Body of pancreas (tissue), 4 donors: ENCODE measurements around the gene STPG4. TPM values are rescaled to one million over a fixed set of nuclear protein-coding genes. Genes with fewer than 3 reads are reported as not detected.
"Not testable (repeated sequence)": the region's sequence is repeated elsewhere in the genome, so short reads cannot be mapped to it uniquely, and the experiment has no call there.

Source experiments
- ATAC-seq: fragments of 150-250 bp; one replicate; pipeline ENCODE4 v1.9.1; 2016
- DNase-seq, 4 donors: peaks; one replicate each; pipeline ENCODE4 v3.0.0-alpha.2; 2019
- H3K27ac ChIP-seq, 4 donors: fragments of 200-600 bp; sonication (generic); 1 replicate in 3 of 4; 2 replicates in 1 of 4; pipeline versions ENCODE4 v1.5.1 to v1.6.1; 2016 to 2019; ENCODE audit warnings: mild to moderate bottlenecking in 1 of 4, mixed read lengths in 1 of 4, moderate library complexity in 1 of 4
- H3K27me3 ChIP-seq, 2 donors: fragments of 200-600 bp; sonication (generic); one replicate each; pipeline ENCODE4 v1.6.0; 2016; ENCODE audit warnings: mild to moderate bottlenecking in 1 of 2
- H3K36me3 ChIP-seq, 2 donors: fragments of 200-600 bp; sonication (generic); replicated peaks in 1 of 2; 2 replicates each; pipeline ENCODE4 v1.5.1; 2016; ENCODE audit warnings: low read depth in 2 of 2; ENCODE audit not compliant: insufficient read depth in 1 of 2
- H3K4me1 ChIP-seq: fragments of 200-600 bp; sonication (generic); one replicate; pipeline ENCODE4 v1.6.0; 2016
- H3K4me3 ChIP-seq, 2 donors: fragments of 200-600 bp; sonication (generic); 1 replicate in 1 of 2; 2 replicates in 1 of 2; pipeline ENCODE4 v1.5.1; 2016 to 2019
- H3K9me3 ChIP-seq, 3 donors: fragments of 200-600 bp; sonication (generic); 1 replicate in 2 of 3; 2 replicates in 1 of 3; pipeline ENCODE4 v1.5.1; 2016
- CTCF ChIP-seq, 7 experiments: fragments of 450-650 bp in 4 of 7; fragments of 200-600 bp in 3 of 7; sonication (generic) in 3 of 7; IDR thresholded peaks; one replicate each; pipeline ENCODE4 v1.5.1; 2016 to 2019; ENCODE audit warnings: antibody characterized with exemption in 7 of 7
- POLR2A ChIP-seq, 3 donors: fragments of 450-650 bp; IDR thresholded peaks; one replicate each; pipeline ENCODE4 v1.6.1; 2016; ENCODE audit warnings: antibody characterized with exemption in 3 of 3, mild to moderate bottlenecking in 2 of 3
- WGBS, 2 donors: methylation state at CpG; one replicate each; pipeline ENCODE4 v1.1.5; 2017; 5-methylcytosine and 5-hydroxymethylcytosine counted together
- intact Hi-C: fragments of 100-400 bp; cut with DNase I; formaldehyde crosslinking; loops from one replicate; pipeline ENCODE4 v1.15.1; 2023
- total RNA-seq, 2 donors: library from RNA; depleted of rRNA; stranded (reverse); fragments of >200 nt; gene quantifications; one replicate each; pipeline ENCODE4 v1.1.0, GENCODE V29; 2016

The STPG4 gene
- total RNA-seq, 2 donors from 2014 or later = not detected

- H3K4me3 ChIP-seq = no peak overlapping the region
- WGBS, 2 donors = 82 to 84% methylated on average over 5 of the region's 5 CpGs
- no peaks in the 10 kb centered on the region for H3K9me3 ChIP-seq
- no peaks in the 10 kb centered on the region for H3K27me3 ChIP-seq
- H3K4me1 ChIP-seq = no peaks in the 10 kb centered on the region
- DNase-seq = no peak
- no peak for ATAC-seq
- H3K27ac ChIP-seq = no peak overlapping the region
- intact Hi-C loops = no loop called here
- H3K36me3 ChIP-seq = no peaks in the 10 kb centered on the region
- TF ChIP-seq POLR2A (IDR thresholded peaks at IDR 0.05) (no peak), CTCF (IDR thresholded peaks at IDR 0.05) (no peak)
Measured at GRCh38 chr2:47112665-47113435, 42.3 kb downstream of the STPG4 start.

GRCh38 chr2:47109680-47110079, 45.4 kb downstream of the STPG4 start:
- Histone ChIP-seq H3K27me3 (no peaks in the 10 kb centered on the region), H3K27ac (no peak overlapping the region), H3K36me3 (no peaks in the 10 kb centered on the region), H3K4me1 (no peaks in the 10 kb centered on the region), H3K4me3 (no peak overlapping the region), H3K9me3 (no peaks in the 10 kb centered on the region)
- ATAC-seq (no peak), DNase-seq (no peak)
- WGBS, 2 donors = 59 to 63% methylated on average over 5 of the region's 5 CpGs
- intact Hi-C loops = no loop called here
- TF ChIP-seq POLR2A (IDR thresholded peaks at IDR 0.05) (no peak), CTCF (IDR thresholded peaks at IDR 0.05) (no peak)

DNA sequence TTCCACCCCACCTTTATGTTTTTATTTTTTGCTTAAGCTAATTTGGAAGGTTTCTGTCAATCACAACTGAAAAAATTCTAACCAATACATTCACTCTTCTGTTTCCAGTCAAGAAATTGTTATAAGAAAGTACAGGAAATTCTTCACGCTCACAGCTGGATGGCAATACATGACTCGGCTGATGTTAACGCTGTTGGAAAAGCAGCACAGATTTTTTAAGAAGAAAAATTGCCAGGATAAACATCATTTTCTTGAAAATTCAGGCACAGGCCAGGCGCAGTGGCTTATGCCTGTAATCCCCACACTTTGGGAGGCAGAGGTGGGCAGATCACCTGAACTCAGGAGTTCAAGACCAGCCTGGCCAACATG, 46.1 kb downstream of the STPG4 start:
- intact Hi-C loops = no loop called here
- TF ChIP-seq POLR2A (IDR thresholded peaks at IDR 0.05) = no peak
- no peak for TF ChIP-seq CTCF (IDR thresholded peaks at IDR 0.05)
- Histone ChIP-seq H3K27me3 (no peaks in the 10 kb centered on the region), H3K9me3 (no peaks in the 10 kb centered on the region), H3K36me3 (no peaks in the 10 kb centered on the region), H3K4me1 (no peaks in the 10 kb centered on the region), H3K4me3 (no peak overlapping the region), H3K27ac (no peak overlapping the region)
- ATAC-seq = no peak
- 86 to 93% methylated on average over 4 of the region's 4 CpGs for WGBS, 2 donors
- DNase-seq = no peak

- H3K36me3 ChIP-seq, DNase-seq, H3K4me3 ChIP-seq, H3K9me3 ChIP-seq, H3K27ac ChIP-seq, H3K4me1 ChIP-seq, intact Hi-C loops, H3K27me3 ChIP-seq, ATAC-seq: not testable (repeated sequence)
- 89 to 97% methylated on average over 18 to 19 of the region's 19 CpGs for WGBS, 2 donors
Measured at GRCh38 chr2:47108267-47109006, 46.7 kb downstream of the STPG4 start.

- H3K9me3 ChIP-seq, intact Hi-C loops, H3K36me3 ChIP-seq, H3K4me3 ChIP-seq, H3K27me3 ChIP-seq, DNase-seq, H3K27ac ChIP-seq, ATAC-seq, H3K4me1 ChIP-seq: not testable (repeated sequence)
- 95 to 100% methylated on average over 14 to 15 of the region's 21 CpGs for WGBS, 2 donors
Measured at GRCh38 chr2:47107201-47107600, 47.9 kb downstream of the STPG4 start.

GRCh38 chr2:47106231-47106630, 48.9 kb downstream of the STPG4 start:
- DNase-seq, H3K27me3 ChIP-seq, H3K4me3 ChIP-seq, H3K9me3 ChIP-seq, H3K36me3 ChIP-seq, intact Hi-C loops, ATAC-seq, H3K27ac ChIP-seq, H3K4me1 ChIP-seq: not testable (repeated sequence)
- WGBS, 2 donors = 72 to 76% methylated on average over 4 of the region's 4 CpGs

DNA sequence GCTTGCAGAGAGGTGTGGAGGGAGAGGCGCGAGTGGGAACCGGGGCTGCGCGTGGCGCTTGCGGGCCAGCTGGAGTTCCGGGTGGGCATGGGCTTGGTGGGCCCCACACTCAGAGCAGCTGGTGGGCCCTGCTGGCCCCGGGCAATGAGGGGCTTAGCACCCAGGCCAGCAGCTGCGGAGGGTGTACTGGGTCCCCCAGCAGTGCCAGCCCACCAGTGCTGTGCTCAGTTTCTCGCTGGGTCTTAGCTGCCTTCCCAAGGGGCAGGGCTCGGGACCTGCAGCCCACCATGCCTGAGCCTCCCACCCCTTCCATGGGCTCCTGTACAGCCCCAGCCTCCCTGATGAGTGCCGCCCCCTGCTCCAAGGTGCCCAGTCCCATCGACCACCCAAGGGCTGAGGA, 55.4 kb downstream of the STPG4 start:
- H3K9me3 ChIP-seq, H3K4me3 ChIP-seq, H3K4me1 ChIP-seq, DNase-seq, H3K27me3 ChIP-seq, intact Hi-C loops, ATAC-seq, H3K27ac ChIP-seq, H3K36me3 ChIP-seq: not testable (repeated sequence)
- WGBS, 2 donors = 96 to 100% methylated on average over 1 to 11 of the region's 14 CpGs
